ENCODE results near the gene HMCN1.

Gene HMCN1

DNA sequence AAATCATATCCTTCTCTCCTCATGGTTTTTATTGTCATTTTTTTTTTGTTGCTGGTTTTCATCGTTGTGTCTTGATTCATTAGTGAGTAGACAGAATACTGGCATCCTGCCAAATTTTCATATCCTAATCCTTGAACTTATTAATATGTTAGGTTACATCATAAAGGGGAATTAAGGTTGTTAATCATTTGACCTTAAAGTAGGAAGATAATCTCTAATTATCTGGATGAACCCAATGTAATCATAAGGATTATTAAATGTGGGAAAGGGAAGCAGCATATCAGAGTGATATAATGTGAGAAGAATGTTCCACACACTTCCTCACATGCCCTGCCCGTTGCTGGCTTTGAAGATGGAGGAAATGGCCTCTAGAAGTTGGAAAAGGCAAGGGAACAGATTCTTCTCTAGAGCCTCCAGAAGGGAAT, 299.7 kb downstream of the HMCN1 start:
- no peak for DNase-seq (ENCODE audit: extremely low read depth, low read depth)
- TF ChIP-seq, protein P1, sequence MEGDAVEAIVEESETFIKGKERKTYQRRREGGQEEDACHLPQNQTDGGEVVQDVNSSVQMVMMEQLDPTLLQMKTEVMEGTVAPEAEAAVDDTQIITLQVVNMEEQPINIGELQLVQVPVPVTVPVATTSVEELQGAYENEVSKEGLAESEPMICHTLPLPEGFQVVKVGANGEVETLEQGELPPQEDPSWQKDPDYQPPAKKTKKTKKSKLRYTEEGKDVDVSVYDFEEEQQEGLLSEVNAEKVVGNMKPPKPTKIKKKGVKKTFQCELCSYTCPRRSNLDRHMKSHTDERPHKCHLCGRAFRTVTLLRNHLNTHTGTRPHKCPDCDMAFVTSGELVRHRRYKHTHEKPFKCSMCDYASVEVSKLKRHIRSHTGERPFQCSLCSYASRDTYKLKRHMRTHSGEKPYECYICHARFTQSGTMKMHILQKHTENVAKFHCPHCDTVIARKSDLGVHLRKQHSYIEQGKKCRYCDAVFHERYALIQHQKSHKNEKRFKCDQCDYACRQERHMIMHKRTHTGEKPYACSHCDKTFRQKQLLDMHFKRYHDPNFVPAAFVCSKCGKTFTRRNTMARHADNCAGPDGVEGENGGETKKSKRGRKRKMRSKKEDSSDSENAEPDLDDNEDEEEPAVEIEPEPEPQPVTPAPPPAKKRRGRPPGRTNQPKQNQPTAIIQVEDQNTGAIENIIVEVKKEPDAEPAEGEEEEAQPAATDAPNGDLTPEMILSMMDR (IDR thresholded peaks at IDR 0.05; ENCODE audit: low read depth, low read length) = no peak

DNA sequence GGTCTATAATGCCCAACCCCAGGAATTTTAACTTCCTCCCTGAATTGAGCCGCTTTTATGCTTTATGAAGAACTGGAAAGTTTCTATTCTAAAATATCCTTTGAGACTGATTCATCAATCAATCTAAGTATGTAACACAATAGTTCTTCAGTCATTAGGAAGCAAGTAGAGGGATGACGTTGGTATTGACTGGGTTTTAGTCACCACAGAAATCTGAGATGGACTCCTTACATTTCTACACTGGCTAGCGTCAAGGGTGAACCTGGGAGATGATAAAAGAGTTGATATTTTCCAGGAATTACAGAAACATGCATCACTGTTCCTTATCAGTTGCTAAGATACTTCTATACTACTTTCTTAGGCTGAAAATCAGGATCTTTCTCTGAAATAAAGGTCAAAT, 308.0 kb downstream of the HMCN1 start:
- DNase-seq (ENCODE audit: extremely low read depth, low read depth) = no peak
- TF ChIP-seq, protein P1 (IDR thresholded peaks at IDR 0.05; ENCODE audit: low read depth, low read length) = no peak

DNA sequence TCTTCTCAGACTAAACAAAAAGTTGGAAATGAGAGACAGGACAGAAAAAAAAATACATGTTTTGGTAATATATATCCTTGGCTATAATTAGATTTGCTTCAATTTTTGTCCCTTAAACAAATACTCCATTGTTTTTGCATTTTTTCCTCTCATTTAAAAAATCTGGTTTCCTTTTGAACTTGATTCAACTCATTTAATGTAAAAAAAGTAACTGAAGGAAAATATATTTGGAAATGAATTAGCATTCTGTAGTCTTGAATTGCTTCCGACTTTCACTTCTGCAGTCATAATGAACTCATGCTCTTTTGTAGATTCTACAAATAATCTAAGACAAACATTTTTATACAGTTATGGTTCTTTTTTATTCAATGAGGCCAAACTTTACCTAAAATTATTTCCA, 309.1 kb downstream of the HMCN1 start:
- no peak for DNase-seq (ENCODE audit: extremely low read depth, low read depth)

DNA sequence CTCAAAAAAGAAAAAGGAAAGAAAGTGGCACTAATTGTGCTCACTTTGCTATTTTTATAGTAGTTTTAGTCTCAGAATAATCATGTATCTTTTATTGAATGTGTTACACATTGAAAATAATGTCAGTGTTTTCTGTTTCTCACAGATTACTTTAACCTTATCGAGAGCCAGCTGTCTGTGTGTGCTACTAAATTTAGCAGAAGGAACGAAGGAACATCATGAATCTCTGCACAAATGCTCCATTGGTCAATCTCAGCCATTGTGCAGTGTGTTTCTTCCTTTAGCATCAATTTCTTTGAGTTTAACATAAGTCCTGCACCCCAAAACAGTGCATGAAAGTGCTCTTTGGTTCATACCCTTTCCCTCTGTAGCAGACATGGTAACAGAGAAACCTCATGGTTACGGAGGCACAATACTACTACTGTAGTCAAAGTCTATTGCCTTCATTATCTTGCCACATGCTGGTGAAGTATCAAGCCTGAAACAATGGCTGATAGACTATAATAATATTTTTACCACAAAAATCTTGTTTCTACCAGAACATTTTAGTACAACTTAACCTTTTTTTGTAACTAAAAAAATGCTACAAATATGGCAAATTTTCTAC, 310.0 kb downstream of the HMCN1 start:
- TF ChIP-seq, protein P1 (IDR thresholded peaks at IDR 0.05; ENCODE audit: low read depth, low read length) = no peak
- DNase-seq (ENCODE audit: extremely low read depth, low read depth) = no peak

More for the DNA sequence above, 309.1 kb downstream of the HMCN1 start:
- TF ChIP-seq, protein P1 (IDR thresholded peaks at IDR 0.05; ENCODE audit: low read depth, low read length) = no peak

DNA sequence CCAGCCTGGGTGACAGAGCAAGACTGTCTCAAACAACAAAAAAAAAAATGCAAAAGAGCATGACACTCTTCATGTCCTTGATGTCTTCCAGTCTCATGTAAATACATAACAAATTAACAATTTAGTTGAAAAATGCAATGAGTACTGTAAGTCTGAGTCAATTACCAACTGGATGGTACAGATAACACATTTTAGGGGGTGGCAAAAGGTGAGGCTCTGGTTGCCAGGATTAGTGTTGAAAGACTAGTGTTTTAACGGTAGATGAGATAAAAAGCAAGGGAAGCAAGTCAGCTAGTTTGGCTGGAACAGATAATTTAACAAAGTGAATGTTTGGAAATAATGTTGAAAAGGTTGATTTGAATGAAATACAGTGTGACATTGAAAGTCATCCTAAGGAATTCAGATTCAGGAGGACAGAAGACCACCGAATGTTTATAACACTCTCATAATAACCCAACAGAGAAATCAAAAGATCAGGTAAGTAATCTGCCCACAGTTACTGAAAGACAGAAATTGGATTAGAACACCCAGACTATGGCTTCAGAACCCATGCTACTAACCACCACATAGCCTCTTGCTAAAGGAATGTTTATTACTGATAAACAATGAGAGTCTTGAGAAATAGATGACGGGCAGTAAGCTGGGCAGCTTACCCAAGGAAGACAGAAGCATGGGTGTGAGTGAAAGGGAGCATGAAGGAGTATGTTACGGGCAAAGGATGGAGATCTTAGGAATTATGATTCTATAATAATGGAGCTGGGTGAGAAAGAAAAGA, 312.4 kb downstream of the HMCN1 start:
- no peak for DNase-seq (ENCODE audit: extremely low read depth, low read depth)
- TF ChIP-seq, protein P1 (IDR thresholded peaks at IDR 0.05; ENCODE audit: low read depth, low read length) = no peak

DNA sequence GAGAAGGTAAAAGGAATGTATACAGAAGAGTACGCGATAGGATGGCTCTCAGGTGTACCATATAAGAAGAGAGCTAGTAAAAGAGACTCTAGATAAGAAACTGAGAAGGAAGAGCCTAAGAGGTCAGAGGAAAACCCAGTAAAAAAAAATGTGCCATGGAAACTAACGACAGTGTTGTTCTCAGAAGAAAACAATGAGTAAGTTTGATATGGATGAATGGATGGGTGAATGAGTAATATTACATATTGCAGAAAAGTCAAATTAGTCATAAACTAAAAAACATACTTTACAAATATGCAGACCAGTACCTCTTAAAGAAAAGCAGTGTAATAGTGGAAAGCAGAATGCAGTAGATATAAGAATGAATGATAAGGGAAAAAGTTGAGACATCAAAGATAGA, 316.2 kb downstream of the HMCN1 start:
- DNase-seq (ENCODE audit: extremely low read depth, low read depth) = peak; percentile 36
- TF ChIP-seq, protein P1 (IDR thresholded peaks at IDR 0.05; ENCODE audit: low read depth, low read length) = no peak

DNA sequence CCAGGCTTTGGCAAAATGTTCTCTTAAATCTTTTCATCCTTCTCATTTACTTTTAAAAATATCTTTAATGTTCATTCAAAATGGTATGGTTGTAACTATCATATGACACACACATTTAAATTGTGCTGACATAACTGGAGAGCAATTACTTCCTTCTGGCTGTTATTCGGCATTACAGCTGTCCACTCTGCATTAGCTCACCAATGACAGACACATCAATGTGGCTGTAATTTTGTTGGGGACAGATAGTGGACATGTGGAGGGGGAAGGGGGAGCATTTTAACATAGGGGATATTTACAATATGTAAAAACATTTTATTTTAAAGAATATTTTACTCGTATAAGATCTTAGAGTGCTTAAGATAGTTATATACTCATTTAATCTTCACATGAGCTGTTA, 319.8 kb downstream of the HMCN1 start:
- no peak for DNase-seq (ENCODE audit: extremely low read depth, low read depth)

More for the DNA sequence above, 319.8 kb downstream of the HMCN1 start:
- TF ChIP-seq, protein P1 (IDR thresholded peaks at IDR 0.05; ENCODE audit: low read depth, low read length) = no peak
